HG03095 (cell line): Measurements from ENCODE around the gene PKP4.

Experiments
- ATAC-seq: cut with Tn5 transposase; IDR thresholded peaks from one replicate; pipeline ENCODE4 v1.9.1; 2021; ENCODE audit warnings: moderate library complexity; ENCODE audit not compliant: unreplicated experiment

PKP4 gene

GRCh38 chr2:158530829-158531228, 74.1 kb downstream of the PKP4 start:
- ATAC-seq, result no peak

DNA sequence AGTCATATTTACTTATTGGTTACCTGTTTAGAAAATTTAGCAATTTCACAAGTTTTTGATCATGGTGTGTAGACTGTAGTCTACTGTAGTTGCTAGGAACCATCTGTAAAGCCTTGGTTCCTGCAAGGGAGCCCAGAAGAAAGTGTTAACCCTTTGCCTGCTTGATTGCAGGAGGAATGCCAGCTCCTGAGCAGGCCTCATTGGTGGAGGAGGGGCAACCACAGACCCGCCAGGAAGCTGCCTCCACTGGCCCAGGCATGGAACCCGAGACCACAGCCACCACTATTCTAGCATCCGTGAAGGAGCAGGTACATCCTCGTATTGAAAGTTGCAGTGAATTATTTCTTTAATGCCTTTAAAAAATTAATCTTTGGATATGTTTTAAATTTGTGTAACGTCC, 76.3 kb downstream of the PKP4 start:
- ATAC-seq, result no peak

DNA sequence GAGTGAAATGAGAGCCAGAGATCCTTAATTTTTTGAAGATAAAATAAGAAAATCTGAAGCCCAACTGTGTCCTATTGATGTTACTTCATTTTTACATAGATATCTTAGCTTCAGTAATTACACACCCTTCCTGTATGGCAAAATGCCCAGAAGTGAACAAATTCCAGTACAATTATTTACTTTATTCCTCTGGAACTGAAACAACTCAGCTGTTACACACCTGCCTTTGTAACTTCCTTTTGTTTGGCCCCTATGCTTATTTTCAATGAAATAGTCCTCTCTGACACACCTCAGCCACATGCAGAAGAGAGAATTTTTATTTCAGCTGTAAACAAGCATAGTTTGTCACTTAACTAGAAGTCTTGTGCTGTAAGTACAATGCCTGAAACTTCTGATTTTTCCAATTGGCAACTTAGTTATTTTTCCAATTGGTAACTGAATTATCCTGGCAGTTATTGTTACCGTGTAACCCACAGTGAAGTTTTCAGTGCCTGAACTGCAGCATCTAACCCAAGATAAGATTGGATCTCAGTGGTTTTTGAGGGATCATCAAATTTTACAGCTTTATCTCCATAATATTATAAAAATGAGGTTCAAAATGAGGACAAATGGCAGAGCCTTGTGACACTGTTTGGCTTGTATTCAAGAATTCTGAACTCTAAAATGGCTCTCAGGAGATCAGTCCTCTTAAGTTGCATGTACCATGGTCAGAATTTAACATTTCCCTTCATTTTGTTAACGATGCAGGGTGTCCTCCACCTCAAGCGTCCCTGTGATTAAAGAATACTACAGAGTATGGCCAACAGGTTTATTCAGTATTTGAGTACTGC, 82.6 kb downstream of the PKP4 start:
- ATAC-seq, result no peak

DNA sequence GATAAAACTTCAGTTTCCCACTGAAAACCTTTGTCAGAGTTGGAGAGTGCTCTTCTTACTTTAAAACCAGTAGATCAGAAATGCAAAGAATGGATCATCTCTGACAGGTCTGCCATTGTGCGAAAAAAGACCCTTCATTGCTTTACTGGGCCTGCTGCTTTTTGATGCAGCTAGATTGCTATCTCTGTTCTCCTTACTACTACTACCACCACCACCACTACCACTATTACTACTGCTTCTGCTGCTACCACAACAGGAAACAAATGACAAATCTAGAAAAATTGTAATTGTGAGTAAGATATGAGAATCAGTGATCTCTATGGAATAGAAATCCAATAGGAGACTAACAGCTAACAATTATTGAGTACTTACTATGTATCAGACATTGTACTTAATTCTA, 85.8 kb downstream of the PKP4 start:
- no peak for ATAC-seq

DNA sequence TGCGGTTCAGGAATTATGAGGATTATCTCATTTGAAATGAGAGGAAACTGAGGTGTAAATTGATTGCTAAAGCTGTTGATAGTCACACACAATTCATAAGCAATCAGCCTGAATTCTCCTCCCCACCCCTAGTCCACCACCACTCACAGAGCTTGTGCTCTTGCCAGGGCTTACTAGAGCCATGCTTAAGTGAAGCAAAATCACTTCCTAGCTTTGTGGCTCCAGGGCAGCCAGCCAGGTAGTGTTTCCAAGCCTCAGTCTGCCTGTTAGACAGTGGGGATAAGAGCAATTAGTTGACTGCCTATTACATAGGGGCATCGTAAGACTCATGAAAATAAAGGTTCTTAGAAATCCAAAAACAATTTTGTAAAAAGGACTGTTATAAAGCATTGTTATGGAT, 87.2 kb downstream of the PKP4 start:
- no peak for ATAC-seq

GRCh38 chr2:158544998-158545397, 88.2 kb downstream of the PKP4 start:
- no peak for ATAC-seq

DNA sequence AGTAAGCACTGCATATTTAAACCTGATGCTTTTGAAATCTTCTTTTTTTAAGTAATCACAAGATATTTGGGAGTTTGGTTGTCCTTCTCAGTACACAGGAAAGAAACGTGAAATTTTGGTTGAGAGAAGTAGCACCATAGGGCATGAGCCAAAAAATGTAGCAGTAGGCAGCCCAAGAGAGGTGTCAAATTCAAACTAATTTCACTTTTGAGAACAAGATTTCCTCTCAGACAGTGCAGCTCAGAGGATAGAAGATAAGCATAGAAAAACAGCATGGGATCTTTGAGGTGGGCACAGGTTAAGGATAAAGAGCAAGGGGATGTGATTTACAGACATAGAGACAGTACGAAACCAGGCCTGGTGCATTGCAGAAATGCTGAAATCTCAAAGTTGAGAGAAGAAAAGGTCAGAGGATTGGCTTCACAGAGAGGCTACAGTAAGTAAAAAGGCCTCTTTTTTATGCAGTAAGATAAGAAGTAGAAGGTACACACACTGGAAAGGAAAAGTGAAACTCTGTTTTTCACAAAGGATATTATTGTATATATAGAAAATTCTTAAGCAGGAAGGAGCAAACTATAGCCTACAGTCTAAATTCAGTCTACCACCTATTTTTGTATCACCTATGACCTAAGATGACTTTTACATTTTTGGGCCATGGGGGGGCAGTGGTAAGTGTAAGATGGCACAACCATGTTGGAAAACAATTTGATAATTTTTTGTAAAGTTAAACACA, 89.8 kb downstream of the PKP4 start:
- ATAC-seq, result peak; percentile 79

GRCh38 chr2:158553257-158553656, 96.5 kb downstream of the PKP4 start:
- ATAC-seq, result no peak

GRCh38 chr2:158554996-158555395, 98.2 kb downstream of the PKP4 start:
- no peak for ATAC-seq

DNA sequence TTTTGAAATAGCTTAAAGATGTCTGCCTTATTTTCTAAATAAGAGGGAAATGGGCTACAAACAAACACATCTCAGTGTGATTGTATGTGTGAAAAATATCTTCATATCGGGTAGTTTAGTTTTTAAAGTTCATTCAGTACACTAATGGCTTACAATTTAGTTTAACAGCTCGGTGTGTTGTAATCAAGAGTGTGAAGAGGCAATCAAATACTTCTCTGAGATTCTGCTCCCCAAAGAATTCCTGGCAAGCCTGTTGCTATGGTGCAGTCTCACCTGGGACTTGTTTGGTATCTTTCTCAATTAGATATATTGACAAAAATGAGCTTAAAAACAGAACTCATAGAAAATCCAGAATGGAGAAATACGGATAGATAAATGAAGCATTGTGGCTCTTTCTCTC, 99.4 kb downstream of the PKP4 start:
- ATAC-seq, result no peak

DNA sequence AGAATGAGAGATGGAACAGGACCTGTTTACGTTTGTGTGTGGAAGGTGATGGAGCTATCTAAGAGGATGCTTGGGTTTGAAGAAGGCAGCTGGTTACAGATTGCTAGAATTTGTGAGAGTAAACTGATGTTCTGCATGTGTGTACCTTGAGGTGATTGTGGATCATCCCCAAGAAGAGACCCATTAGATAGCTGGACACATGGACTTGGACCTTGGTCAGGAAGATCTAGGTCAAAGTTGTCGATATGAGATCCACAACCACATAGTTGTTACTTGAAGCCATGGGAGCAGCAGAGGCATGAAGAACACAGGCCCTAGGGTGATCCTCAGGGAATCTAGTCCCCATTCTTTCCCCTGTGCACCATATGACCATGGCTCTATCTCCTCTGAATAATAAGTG, 101.0 kb downstream of the PKP4 start:
- no peak for ATAC-seq

GRCh38 chr2:158559252-158559651, 102.5 kb downstream of the PKP4 start:
- ATAC-seq, result no peak

GRCh38 chr2:158560259-158560658, 103.5 kb downstream of the PKP4 start:
- ATAC-seq, result no peak

GRCh38 chr2:158561054-158561453, 104.3 kb downstream of the PKP4 start:
- no peak for ATAC-seq

GRCh38 chr2:158567208-158567607, 110.5 kb downstream of the PKP4 start:
- ATAC-seq, result no peak

DNA sequence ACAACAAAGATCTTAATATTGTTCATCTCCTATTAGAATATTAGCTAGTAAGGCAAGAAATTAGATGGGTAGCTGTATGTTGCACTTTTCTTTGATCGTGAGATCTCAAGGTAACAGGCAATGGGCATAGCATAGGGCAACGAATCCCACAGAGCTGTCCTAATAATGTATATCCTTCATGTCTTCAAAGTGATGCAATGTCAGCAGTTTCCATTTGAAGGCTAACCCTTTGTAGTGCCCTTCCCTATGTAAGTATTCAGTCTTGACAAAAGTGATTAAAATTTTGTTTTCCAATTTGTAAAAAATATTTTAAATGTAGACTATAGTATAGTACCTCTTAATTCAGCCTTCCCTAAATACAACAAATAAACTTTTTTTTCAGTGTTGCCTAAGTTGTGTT, 112.5 kb downstream of the PKP4 start:
- no peak for ATAC-seq

- ATAC-seq, result no peak
Observed at GRCh38 chr2:158570869-158571268, 114.1 kb downstream of the PKP4 start.

DNA sequence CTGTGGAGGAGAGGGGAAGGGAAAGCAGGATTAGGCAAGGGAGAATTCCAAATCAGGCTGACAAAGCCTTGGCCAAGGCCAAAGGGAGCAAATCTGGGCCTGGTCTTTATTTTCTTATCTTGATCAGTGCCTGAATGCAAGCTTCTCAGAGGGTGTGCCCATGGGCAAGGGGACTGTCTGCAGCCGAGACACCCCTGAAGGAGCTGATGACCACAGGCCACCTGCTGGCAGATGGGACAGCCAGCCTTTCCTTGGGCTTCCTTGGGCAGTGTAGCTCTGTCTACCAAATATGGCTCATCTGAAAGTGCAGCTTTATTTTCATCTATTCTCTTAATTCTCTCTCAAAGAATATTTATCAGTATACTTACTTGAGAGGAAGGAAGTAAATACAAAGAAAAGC, 117.0 kb downstream of the PKP4 start:
- ATAC-seq, result no peak

DNA sequence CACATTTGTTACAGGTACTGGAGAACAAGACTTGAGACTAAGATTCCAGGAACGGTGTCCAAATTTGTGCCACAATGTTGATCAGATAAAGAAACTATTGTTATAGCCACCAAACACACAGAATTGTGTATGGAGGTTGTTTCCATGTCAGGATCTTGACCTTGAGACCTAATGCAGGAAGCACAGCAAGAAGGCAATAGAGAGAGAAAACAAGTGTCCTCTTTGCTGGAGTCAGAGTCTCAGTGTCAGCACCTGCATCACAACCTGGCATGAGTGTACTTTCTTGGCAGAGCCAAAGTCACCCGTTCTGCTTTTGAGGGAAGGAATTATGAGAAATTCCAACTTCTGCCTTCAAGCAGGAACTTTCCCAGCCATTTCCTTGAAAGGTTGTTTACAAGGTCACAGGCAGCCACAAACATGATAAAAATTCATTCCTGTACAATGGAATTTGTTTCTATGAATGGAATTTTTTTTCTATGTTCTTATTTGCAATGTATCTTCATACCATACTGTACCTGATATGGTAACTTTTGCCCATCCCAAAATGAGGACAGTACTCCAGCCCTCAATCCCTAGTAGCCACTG, 118.4 kb downstream of the PKP4 start:
- no peak for ATAC-seq

DNA sequence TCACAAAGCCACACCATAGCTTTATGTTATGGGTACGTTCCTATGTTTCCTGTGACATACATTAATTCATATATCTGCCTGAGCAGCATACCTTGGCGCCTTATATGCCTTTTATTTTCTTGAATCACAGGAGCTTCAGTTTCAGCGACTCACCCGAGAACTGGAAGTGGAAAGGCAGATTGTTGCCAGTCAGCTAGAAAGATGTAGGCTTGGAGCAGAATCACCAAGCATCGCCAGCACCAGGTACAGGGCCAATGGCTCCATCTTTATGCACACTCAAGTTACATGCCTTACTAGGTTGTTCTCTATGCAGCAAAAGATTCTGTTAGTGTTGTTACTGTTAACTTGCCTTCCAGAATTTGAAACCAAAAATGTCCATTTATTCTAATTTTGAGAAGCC, 120.4 kb downstream of the PKP4 start:
- no peak for ATAC-seq

DNA sequence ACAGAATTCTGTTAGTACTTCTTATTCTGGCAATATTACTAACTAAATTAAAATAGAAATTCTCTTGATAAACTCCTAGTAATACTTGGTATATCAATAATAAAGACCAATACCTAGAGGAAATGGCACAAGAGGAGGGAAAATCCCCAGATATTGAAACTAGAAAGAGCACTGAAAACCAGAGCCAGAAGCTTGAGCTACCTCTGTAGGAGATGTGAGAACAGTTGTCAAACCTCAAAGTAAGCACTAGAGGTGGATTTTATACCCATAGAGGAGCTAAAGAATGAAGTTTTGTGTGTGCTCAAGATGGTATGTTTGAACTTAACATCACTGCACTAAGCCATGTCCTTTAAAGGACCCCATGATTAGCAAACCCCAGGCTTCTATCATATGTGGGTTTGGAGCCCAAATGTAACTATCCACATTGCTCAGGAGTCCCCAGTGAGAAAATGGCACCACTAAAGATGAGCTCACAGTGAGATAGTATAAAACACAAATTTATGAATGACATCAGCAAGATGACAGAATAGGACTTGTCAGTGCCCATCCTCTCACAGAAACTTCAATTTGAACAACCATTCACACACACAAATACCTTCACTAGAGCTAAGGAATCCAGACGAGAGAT, 122.1 kb downstream of the PKP4 start:
- peak; percentile 90 for ATAC-seq

GRCh38 chr2:158579928-158580327, 123.2 kb downstream of the PKP4 start:
- ATAC-seq, result no peak
